Thoracic aorta (tissue), 2 donors: ENCODE results near the gene BAHD1. TPM values are rescaled to one million over a fixed set of nuclear protein-coding genes. Genes with fewer than 3 reads are reported as not detected.

ENCODE experiments used
- ATAC-seq: fragments of 150-250 bp; one replicate; pipeline ENCODE4 v1.8.0; 2017; ENCODE audit warnings: low read depth; ENCODE audit not compliant: insufficient number of reproducible peaks, low FRiP score
- DNase-seq: peaks from one replicate; pipeline ENCODE4 v3.0.0-alpha.2; 2020; ENCODE audit warnings: low spot score
- H3K27ac ChIP-seq, 2 donors: fragments of 200-600 bp; sonication (generic); 1 replicate in 1 of 2; 2 replicates in 1 of 2; pipeline ENCODE4 v1.5.1; 2016; ENCODE audit warnings: mild to moderate bottlenecking in 2 of 2, moderate library complexity in 2 of 2
- H3K27me3 ChIP-seq: fragments of 200-600 bp; sonication (generic); replicated peaks from 2 replicates; pipeline ENCODE4 v1.6.0; 2016; ENCODE audit warnings: mild to moderate bottlenecking; ENCODE audit not compliant: insufficient read depth
- H3K36me3 ChIP-seq: fragments of 200-600 bp; sonication (generic); one replicate; pipeline ENCODE4 v1.5.1; 2016
- H3K4me1 ChIP-seq, 2 donors: fragments of 200-600 bp; sonication (generic); 1 replicate in 1 of 2; 2 replicates in 1 of 2; pipeline versions ENCODE4 v1.5.1 to v1.6.0; 2016; ENCODE audit warnings: low read depth in 2 of 2, mild to moderate bottlenecking in 1 of 2; ENCODE audit not compliant: control insufficient read depth in 1 of 2
- H3K4me3 ChIP-seq: fragments of 200-600 bp; sonication (generic); 2 replicates; pipeline ENCODE4 v1.5.1; 2016; ENCODE audit warnings: mild to moderate bottlenecking
- H3K9me3 ChIP-seq: fragments of 200-600 bp; sonication (generic); 2 replicates; pipeline ENCODE4 v1.5.1; 2016
- CTCF ChIP-seq: fragments of 200-600 bp; sonication (generic); IDR thresholded peaks from one replicate; pipeline ENCODE4 v1.5.1; 2019; ENCODE audit warnings: antibody characterized with exemption
- total RNA-seq, 2 donors: library from RNA; depleted of rRNA; stranded (reverse); fragments of >200 nt; gene quantifications; one replicate each; pipeline versions ENCODE4 v1.1.0 to v1.2.3, GENCODE V29; 2016

Gene BAHD1
- total RNA-seq, 2 donors from 2014 or later: 10.7 to 14.0 TPM

- H3K9me3 ChIP-seq: no peaks in the 10 kb centered on the region
- peak overlapping the region; percentile 91 for H3K4me3 ChIP-seq
- ATAC-seq (peak; percentile 6), DNase-seq (no peak)
- no peaks in the 10 kb centered on the region for H3K27me3 ChIP-seq
- H3K4me1 ChIP-seq: peaks cover 17 to 53% of the 10 kb centered on the region in 2 donors
- no peak for TF ChIP-seq CTCF
- H3K27ac ChIP-seq: no peak overlapping the region
- H3K36me3 ChIP-seq: no peaks in the 10 kb centered on the region
These were observed 1.1 kb downstream of the BAHD1 start for GRCh38 chr15:40441565-40442531.

- Histone ChIP-seq H3K9me3 (no peaks in the 10 kb centered on the region), H3K4me3 (no peak overlapping the region), H3K4me1 (peaks cover 15 to 48% of the 10 kb centered on the region in 2 donors), H3K27ac (no peak overlapping the region), H3K27me3 (no peaks in the 10 kb centered on the region), H3K36me3 (no peaks in the 10 kb centered on the region)
- no peak for ATAC-seq
- no peak for TF ChIP-seq CTCF
- no peak for DNase-seq
These were observed 2.5 kb downstream of the BAHD1 start for GRCh38 chr15:40443255-40443654.

DNA sequence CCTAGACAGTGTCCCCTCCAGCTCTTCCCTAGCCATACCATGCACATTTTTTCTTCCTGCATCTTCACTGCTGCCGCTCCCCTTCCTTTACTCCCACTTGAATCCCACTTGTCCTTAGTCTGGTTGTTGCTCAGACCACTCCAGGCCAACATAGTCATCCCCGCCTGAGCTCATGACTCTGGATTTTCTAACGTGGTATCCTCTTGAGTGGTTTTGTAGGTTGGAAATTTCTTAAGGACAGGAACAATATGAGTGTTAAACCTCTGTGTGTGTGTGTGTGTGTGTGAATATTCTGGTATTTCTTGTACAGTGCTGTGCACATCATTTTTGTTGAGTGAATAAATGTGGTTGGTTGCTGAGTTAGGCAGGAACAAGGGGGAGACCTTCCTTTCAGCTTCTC, 3.1 kb downstream of the BAHD1 start:
- H3K4me3 ChIP-seq: no peak overlapping the region
- no peaks in the 10 kb centered on the region for H3K27me3 ChIP-seq
- TF ChIP-seq CTCF: no peak
- H3K4me1 ChIP-seq: peaks cover 15 to 48% of the 10 kb centered on the region in 2 donors
- H3K27ac ChIP-seq: no peak overlapping the region
- H3K9me3 ChIP-seq: no peaks in the 10 kb centered on the region
- ATAC-seq: no peak
- H3K36me3 ChIP-seq: no peaks in the 10 kb centered on the region
- DNase-seq: no peak

DNA sequence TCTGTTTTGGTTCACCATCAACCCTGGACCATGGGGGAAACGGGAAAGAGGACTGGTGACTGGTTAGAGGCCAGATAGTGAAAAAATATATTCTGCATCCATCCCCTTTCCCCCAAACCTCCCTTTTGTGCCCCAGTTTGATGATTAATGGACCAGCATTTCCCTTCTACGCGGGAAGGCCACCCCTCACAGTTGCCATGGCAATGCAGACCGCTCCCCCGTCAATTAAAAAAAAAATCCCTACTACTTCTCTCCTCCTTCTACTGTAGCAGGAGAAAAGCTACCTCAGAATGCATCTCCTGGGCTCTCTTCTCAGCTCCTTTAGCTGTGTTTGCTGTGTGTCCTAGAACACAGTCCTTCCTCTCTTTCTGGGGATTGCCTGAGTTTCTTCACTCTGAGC, 4.0 kb downstream of the BAHD1 start:
- H3K4me1 ChIP-seq: peaks cover 15 to 44% of the 10 kb centered on the region in 2 donors
- TF ChIP-seq CTCF: no peak
- H3K9me3 ChIP-seq: no peaks in the 10 kb centered on the region
- H3K27me3 ChIP-seq: no peaks in the 10 kb centered on the region
- no peaks in the 10 kb centered on the region for H3K36me3 ChIP-seq
- H3K4me3 ChIP-seq: no peak overlapping the region
- DNase-seq (no peak), ATAC-seq (no peak)
- no peak overlapping the region for H3K27ac ChIP-seq

DNA sequence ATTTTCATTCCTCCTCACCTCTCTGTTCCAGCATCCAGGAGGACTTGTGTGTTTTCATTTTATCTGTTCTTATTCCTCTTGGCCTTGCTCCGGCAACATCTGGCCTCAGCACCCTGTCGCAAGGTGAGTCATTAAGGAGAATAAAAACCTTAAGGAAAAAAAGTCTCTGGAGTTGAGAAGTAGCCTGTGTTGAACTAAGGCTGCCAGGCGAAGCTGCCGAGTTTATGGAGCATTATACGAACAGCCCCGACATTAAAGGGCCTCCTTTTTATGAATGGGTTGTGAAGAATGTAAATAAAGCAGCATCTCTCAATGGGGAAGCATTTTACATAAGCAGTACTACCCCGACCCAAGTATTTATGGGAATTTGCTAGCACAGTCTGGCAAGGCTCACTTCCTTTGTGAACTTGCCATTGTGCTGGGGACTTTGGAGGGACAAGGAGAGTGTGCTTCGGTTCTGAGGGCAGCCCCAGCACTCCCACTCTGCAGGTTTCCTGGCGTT, 4.7 kb downstream of the BAHD1 start:
- H3K9me3 ChIP-seq: no peaks in the 10 kb centered on the region
- DNase-seq (no peak), ATAC-seq (no peak)
- no peaks in the 10 kb centered on the region for H3K36me3 ChIP-seq
- H3K27ac ChIP-seq: no peak overlapping the region
- H3K27me3 ChIP-seq: no peaks in the 10 kb centered on the region
- no peak for TF ChIP-seq CTCF
- no peak overlapping the region for H3K4me3 ChIP-seq
- H3K4me1 ChIP-seq: peaks cover 12 to 38% of the 10 kb centered on the region in 2 donors
